GM12801 (cell line): ENCODE results near the gene BMPR2.

Source experiments
- TF ChIP-seq, protein P1 (sequence below): IDR thresholded peaks from one replicate; pipeline ENCODE4 v1.5.1; 2011; ENCODE audit warnings: control low read depth; ENCODE audit not compliant: insufficient read length; ENCODE audit errors: extremely low read depth

BMPR2 gene

DNA sequence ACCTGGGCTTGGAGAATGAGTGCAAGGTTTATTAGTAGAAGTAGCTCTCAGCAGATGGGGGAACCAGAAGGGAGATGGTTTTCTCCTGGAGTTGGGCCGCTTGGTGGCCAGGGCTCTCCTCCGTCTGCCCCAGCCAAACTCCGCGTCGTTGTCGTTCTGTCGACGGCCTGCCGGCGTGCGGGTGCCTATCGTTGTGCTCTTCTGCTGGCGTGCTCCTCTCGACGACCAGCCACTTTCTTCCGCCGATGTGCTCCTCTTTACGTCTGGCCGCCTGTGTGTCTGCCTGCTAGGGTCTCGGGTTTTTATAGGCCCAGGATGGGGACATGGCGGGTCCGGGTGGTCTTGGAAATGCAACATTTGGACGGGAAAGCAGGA lies 119.1 kb downstream of the BMPR2 start:
- TF ChIP-seq, protein P1, sequence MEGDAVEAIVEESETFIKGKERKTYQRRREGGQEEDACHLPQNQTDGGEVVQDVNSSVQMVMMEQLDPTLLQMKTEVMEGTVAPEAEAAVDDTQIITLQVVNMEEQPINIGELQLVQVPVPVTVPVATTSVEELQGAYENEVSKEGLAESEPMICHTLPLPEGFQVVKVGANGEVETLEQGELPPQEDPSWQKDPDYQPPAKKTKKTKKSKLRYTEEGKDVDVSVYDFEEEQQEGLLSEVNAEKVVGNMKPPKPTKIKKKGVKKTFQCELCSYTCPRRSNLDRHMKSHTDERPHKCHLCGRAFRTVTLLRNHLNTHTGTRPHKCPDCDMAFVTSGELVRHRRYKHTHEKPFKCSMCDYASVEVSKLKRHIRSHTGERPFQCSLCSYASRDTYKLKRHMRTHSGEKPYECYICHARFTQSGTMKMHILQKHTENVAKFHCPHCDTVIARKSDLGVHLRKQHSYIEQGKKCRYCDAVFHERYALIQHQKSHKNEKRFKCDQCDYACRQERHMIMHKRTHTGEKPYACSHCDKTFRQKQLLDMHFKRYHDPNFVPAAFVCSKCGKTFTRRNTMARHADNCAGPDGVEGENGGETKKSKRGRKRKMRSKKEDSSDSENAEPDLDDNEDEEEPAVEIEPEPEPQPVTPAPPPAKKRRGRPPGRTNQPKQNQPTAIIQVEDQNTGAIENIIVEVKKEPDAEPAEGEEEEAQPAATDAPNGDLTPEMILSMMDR, result no peak

DNA sequence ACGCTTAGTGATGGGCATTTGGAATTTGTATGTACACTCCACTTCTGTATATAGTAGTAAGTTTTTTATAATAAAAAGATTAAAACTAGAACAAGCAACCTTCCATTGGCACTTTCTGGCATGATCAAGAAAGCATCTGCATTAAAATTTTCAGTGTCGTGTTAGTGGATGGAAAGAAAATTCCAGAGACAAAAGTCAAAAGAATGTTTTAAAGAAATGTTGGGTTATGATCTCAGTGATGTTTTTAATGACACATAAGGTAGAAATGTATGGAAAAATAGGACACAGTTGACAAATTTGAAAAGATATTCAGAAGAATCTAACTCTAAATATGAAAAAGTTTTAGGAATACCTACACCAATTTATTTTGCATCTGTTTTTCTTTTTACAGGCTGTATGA lies 132.6 kb downstream of the BMPR2 start:
- TF ChIP-seq, protein P1, result no peak

DNA sequence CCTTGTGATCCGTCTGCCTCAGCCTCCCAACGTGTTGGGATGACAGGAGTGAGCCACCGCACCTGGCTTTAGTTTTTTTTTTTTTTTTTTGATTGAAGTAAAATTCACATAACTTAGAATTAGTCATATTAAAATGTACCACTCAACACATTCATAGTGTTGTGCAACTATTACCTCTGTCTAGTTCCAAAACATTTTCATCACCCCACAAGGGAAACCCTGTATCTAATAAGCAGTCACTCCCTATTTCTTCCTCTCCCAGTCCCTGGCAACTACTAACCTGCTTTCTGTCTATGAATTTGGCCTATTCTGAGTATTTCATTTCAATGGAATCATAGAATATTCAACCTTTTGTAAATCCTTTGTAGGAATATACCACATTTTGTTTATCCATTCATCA lies 134.8 kb downstream of the BMPR2 start:
- TF ChIP-seq, protein P1, result no peak

DNA sequence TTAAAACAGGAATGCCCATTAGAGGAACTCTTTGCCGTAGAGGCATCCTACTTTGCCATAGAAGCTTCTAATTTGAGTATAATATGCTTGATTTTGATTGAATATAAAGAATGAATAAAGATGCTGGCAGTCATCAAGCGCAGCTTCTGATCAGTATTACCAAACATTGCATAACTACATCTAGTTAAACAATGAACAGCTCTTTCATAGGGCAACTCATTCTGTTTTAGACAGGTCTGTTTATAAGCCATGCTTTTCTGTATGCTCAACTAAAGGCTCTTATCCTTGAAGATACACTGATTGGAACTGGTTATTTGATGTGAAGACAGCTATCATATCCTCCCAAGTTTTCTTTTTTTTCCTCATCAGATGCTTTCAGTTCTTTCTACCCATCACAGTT lies 136.0 kb downstream of the BMPR2 start:
- TF ChIP-seq, protein P1, result no peak

DNA sequence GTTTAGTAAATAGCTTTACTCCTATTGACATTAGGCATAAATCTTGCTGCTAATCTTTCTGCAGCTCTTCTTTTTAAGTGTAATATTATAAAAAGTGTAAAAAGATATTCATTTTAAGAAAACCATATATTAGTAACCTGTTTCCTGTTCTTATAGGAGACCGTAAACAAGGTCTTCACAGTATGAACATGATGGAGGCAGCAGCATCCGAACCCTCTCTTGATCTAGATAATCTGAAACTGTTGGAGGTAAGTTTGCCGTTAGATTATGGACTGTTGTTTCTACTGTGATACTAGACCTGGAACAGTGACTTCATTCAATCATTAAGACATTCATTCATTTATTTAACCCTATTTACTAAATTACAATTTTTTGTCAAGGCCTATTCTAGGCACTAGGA lies 138.6 kb downstream of the BMPR2 start:
- TF ChIP-seq, protein P1, result no peak

DNA sequence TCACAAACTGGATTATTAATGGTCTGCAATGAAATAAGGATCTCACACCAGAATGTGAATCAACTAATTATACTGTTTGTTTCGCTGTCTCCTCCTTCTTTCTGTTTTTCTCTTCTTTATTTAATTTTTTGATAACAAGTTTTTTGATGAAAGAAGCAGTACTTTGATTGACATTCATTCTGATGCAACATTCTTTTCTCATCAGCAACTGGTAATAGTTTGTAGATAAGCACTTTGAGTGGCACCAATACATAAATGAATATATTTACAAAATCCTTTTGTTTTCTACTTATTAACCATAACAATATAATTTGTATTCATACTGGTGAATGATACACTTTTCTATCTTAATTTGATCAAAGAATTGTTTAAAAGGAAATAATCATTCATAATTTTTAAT lies 143.3 kb downstream of the BMPR2 start:
- TF ChIP-seq, protein P1, result no peak

DNA sequence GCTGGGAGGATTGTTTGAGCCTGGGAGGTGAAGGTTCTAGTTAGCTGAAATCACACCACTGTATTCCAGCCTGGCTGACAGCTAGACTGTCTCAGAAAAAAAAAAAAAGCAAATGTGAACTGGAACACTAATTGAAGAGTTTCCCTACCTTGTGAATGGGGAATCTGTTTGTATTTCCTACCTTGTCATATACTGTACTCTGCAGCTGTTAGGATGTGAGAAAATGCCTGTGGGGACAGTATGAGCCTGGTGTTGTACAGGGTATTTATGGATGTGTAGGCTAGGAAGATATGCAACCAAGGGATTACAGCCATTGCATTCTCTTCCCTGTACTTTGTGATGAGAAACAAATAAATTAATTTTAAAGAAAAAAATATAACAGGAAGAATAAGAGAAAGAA lies 145.3 kb downstream of the BMPR2 start:
- TF ChIP-seq, protein P1, result no peak

DNA sequence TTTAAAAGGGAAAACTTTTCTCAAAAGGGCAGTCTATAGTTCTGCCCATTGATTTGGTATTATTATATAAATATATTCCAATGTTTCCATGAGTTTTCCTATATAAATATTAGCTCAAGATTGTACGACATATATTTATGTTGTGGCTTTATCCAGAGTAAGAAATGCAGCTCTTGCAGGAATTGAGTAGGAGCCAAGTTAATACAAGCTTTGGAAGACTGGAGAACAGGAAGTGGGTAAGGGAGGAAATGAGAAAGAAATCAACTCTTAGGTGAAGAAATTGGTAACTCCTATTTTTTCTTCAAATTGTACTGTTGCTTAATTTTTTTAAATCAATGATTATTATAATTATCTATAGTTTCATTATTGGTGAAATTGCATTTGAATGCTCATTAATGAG lies 153.3 kb downstream of the BMPR2 start:
- TF ChIP-seq, protein P1, result no peak
